Naive thymus-derived CD4-positive, alpha-beta T cell (primary cell): Measurements from ENCODE around the gene KCNJ1. TPM values are rescaled to one million over a fixed set of nuclear protein-coding genes. Genes with fewer than 3 reads are reported as not detected.

ENCODE experiments used
- ATAC-seq: fragments of 150-1000 bp; cut with Tn5 transposase; 2 replicates; pipeline ENCODE4 v1.10.0; 2021; ENCODE audit warnings: mild to moderate bottlenecking, moderate library complexity
- CTCF ChIA-PET: fragments of 350-600 bp; sonication (Branson Sonifier 250); formaldehyde crosslinking; loops from one replicate; lab custom pipeline; 2021; ENCODE audit warnings: antibody characterized with exemption; lab: Charles Lee
- POLR2A ChIA-PET: fragments of 350-600 bp; sonication (Branson Sonifier 250); formaldehyde crosslinking; loops from one replicate; lab custom pipeline; 2021; ENCODE audit warnings: antibody characterized with exemption, inconsistent platforms; lab: Charles Lee
- DNase-seq, 9 donors: peaks; one replicate each; pipeline versions ENCODE4 v3.0.0 to v3.0.0-alpha.2; 2020 to 2022; ENCODE audit warnings: mixed read lengths in 1 of 9
- H3K27ac ChIP-seq: one replicate; pipeline ENCODE4 v1.7.0; 2013; ENCODE audit warnings: mild to moderate bottlenecking, low read depth, low read length, moderate library complexity
- H3K27me3 ChIP-seq, 2 donors: one replicate each; pipeline ENCODE4 v1.7.0; 2013; ENCODE audit warnings: low read length in 2 of 2, mild to moderate bottlenecking in 2 of 2, moderate library complexity in 2 of 2; ENCODE audit not compliant: control insufficient read depth in 2 of 2, insufficient read depth in 2 of 2
- H3K36me3 ChIP-seq, 3 experiments: 1 replicate in 2 of 3; 2 replicates in 1 of 3; pipeline ENCODE4 v1.7.0; 2013; ENCODE audit warnings: low read length in 3 of 3, mild to moderate bottlenecking in 3 of 3, moderate library complexity in 1 of 3; ENCODE audit not compliant: insufficient read depth in 3 of 3, control insufficient read depth in 2 of 3
- H3K4me1 ChIP-seq, 2 donors: one replicate each; pipeline ENCODE4 v1.7.0; 2013; ENCODE audit warnings: low read length in 2 of 2, mild to moderate bottlenecking in 2 of 2, moderate library complexity in 1 of 2; ENCODE audit not compliant: control insufficient read depth in 2 of 2, insufficient read depth in 2 of 2
- H3K4me3 ChIP-seq: 2 replicates; pipeline ENCODE4 v1.7.0; 2013; ENCODE audit warnings: mild to moderate bottlenecking, low read length
- H3K9me3 ChIP-seq, 3 experiments: 1 replicate in 2 of 3; 2 replicates in 1 of 3; pipeline ENCODE4 v1.7.0; 2013; ENCODE audit warnings: low read length in 3 of 3; ENCODE audit not compliant: control insufficient read depth in 2 of 3
- H3K27ac Mint-ChIP-seq, 9 donors: one replicate each; pipeline ENCODE4 v1.8.0; 2020 to 2022; ENCODE audit warnings: mixed read lengths in 9 of 9, mild to moderate bottlenecking in 8 of 9, moderate library complexity in 5 of 9, inconsistent platforms in 2 of 9
- H3K27me3 Mint-ChIP-seq, 5 donors: one replicate each; pipeline ENCODE4 v1.8.0; 2021 to 2022; ENCODE audit warnings: mixed read lengths in 5 of 5, mild to moderate bottlenecking in 1 of 5
- H3K36me3 Mint-ChIP-seq, 5 donors: one replicate each; pipeline ENCODE4 v1.8.0; 2020 to 2022; ENCODE audit warnings: mixed read lengths in 5 of 5, mild to moderate bottlenecking in 3 of 5, inconsistent platforms in 1 of 5
- H3K4me1 Mint-ChIP-seq, 7 donors: one replicate each; pipeline ENCODE4 v1.8.0; 2020 to 2022; ENCODE audit warnings: mixed read lengths in 7 of 7, mild to moderate bottlenecking in 3 of 7, inconsistent platforms in 1 of 7
- H3K4me3 Mint-ChIP-seq, 10 donors: one replicate each; pipeline ENCODE4 v1.8.0; 2020 to 2022; ENCODE audit warnings: mild to moderate bottlenecking in 10 of 10, mixed read lengths in 10 of 10, moderate library complexity in 6 of 10, inconsistent platforms in 2 of 10
- H3K9me3 Mint-ChIP-seq, 11 donors: one replicate each; pipeline ENCODE4 v1.8.0; 2020 to 2022; ENCODE audit warnings: mixed read lengths in 11 of 11, mild to moderate bottlenecking in 4 of 11, inconsistent platforms in 1 of 11, moderate library complexity in 1 of 11
- intact Hi-C, 2 donors: fragments of 100-400 bp; cut with micrococcal nuclease; formaldehyde crosslinking; loops; one replicate each; pipeline ENCODE4 v1.15.1; 2023
- polyA plus RNA-seq, 2 donors: library from polyadenylated mRNA; unstranded; fragments of 300-500 nt; fragmentation: Illumina TruSeq; gene quantifications; one replicate each; pipeline ENCODE4 v1.2.3, GENCODE V29; 2021
- total RNA-seq, 6 experiments: library from RNA in 5 of 6; stranded (reverse) in 5 of 6; gene quantifications; 1 replicate in 5 of 6; 2 replicates in 1 of 6; pipeline ENCODE4 v1.2.3 and lab custom pipeline; 2021 to 2026

The KCNJ1 gene
- total and polyA plus RNA-seq, 7 experiments from 2014 or later = 0.12 to 0.22 TPM; not detected in 5

- no peaks in the 10 kb centered on the region for H3K4me1 ChIP-seq
- ChIA-PET POLR2A (no interaction called here), CTCF (no interaction called here)
- H3K27me3 Mint-ChIP-seq = no peaks in the 10 kb centered on the region
- peak overlapping the region in 2 of 9 donors; percentile 38 to 68 for H3K27ac Mint-ChIP-seq
- intact Hi-C loops = no loop called here
- H3K36me3 ChIP-seq = peaks cover 5 to 62% (median 9%) of the 10 kb centered on the region in 3 experiments
- no peak overlapping the region for H3K27ac ChIP-seq
- H3K4me1 Mint-ChIP-seq = peaks cover 0 to 7% (median 4%) of the 10 kb centered on the region in 7 donors
- no peak overlapping the region for H3K4me3 Mint-ChIP-seq
- no peak overlapping the region for H3K4me3 ChIP-seq
- ATAC-seq = no peak
- H3K9me3 Mint-ChIP-seq = peaks cover 0 to 1% (median 0%) of the 10 kb centered on the region in 11 donors
- peaks cover 4 to 52% (median 22%) of the 10 kb centered on the region in 5 donors for H3K36me3 Mint-ChIP-seq
- no peaks in the 10 kb centered on the region for H3K27me3 ChIP-seq
- H3K9me3 ChIP-seq = no peaks in the 10 kb centered on the region
- no peak for DNase-seq
Measured at GRCh38 chr11:128814856-128815705, 52.0 kb downstream of the KCNJ1 start.

- DNase-seq = no peak
- Mint-ChIP-seq H3K4me3 (no peak overlapping the region), H3K9me3 (peaks cover 0 to 1% (median 0%) of the 10 kb centered on the region in 11 donors), H3K27me3 (no peaks in the 10 kb centered on the region), H3K4me1 (peaks cover 0 to 7% (median 4%) of the 10 kb centered on the region in 7 donors), H3K27ac (peak overlapping the region in 3 of 9 donors; percentile 14 to 66 (median 62)), H3K36me3 (peaks cover 7 to 60% (median 27%) of the 10 kb centered on the region in 5 donors)
- H3K4me3 ChIP-seq = no peak overlapping the region
- intact Hi-C loops = no loop called here
- POLR2A ChIA-PET = no interaction called here
- H3K4me1 ChIP-seq = no peaks in the 10 kb centered on the region
- CTCF ChIA-PET = no interaction called here
- peaks cover 9 to 75% (median 19%) of the 10 kb centered on the region in 3 experiments for H3K36me3 ChIP-seq
- no peaks in the 10 kb centered on the region for H3K9me3 ChIP-seq
- ATAC-seq = no peak
- H3K27me3 ChIP-seq = no peaks in the 10 kb centered on the region
- H3K27ac ChIP-seq = no peak overlapping the region
Measured at GRCh38 chr11:128813729-128814128, 53.4 kb downstream of the KCNJ1 start.

GRCh38 chr11:128810784-128811514, 56.1 kb downstream of the KCNJ1 start:
- ChIA-PET CTCF (interaction anchor here (0.9 to 1.0 kb wide), 3 partner anchors 8 to 654 kb away, joined by 3 read pairs; no protein-coding TSS in a partner anchor), POLR2A (interaction anchor here (0.7 to 1.7 kb wide), 3 partner anchors 16 to 397 kb away, joined by 3 to 9 read pairs (median 7); no protein-coding TSS in a partner anchor)
- no peak overlapping the region for H3K4me3 Mint-ChIP-seq
- no peaks in the 10 kb centered on the region for H3K27me3 Mint-ChIP-seq
- Histone ChIP-seq H3K27ac (no peak overlapping the region), H3K4me3 (no peak overlapping the region), H3K9me3 (no peaks in the 10 kb centered on the region), H3K36me3 (peaks cover 15 to 86% (median 30%) of the 10 kb centered on the region in 3 experiments), H3K4me1 (no peaks in the 10 kb centered on the region), H3K27me3 (no peaks in the 10 kb centered on the region)
- H3K36me3 Mint-ChIP-seq = peaks cover 12 to 59% (median 40%) of the 10 kb centered on the region in 5 donors
- intact Hi-C loops = no loop called here
- peaks cover 0 to 1% (median 0%) of the 10 kb centered on the region in 11 donors for H3K9me3 Mint-ChIP-seq
- H3K27ac Mint-ChIP-seq = peak overlapping the region in 3 of 9 donors; percentile 20 to 72 (median 35)
- ATAC-seq = no peak
- peaks cover 0 to 13% (median 7%) of the 10 kb centered on the region in 7 donors for H3K4me1 Mint-ChIP-seq
- DNase-seq = no peak

GRCh38 chr11:128809128-128809527, 58.0 kb downstream of the KCNJ1 start:
- POLR2A ChIA-PET = interaction anchor here (0.5 kb wide), 1 partner anchor 153 kb away, joined by 3 read pairs; no protein-coding TSS in a partner anchor
- H3K27me3 ChIP-seq = no peaks in the 10 kb centered on the region
- no peak overlapping the region for H3K27ac ChIP-seq
- peak overlapping the region in 5 of 9 donors; percentile 25 to 49 (median 31) for H3K27ac Mint-ChIP-seq
- peaks cover 12 to 63% (median 44%) of the 10 kb centered on the region in 5 donors for H3K36me3 Mint-ChIP-seq
- H3K4me1 ChIP-seq = no peaks in the 10 kb centered on the region
- no peak for ATAC-seq
- CTCF ChIA-PET = no interaction called here
- H3K4me3 ChIP-seq = no peak overlapping the region
- DNase-seq = no peak
- H3K27me3 Mint-ChIP-seq = no peaks in the 10 kb centered on the region
- H3K4me1 Mint-ChIP-seq = peaks cover 0 to 16% (median 10%) of the 10 kb centered on the region in 7 donors
- H3K4me3 Mint-ChIP-seq = no peak overlapping the region
- H3K36me3 ChIP-seq = peaks cover 19 to 90% (median 30%) of the 10 kb centered on the region in 3 experiments
- intact Hi-C loops = no loop called here
- H3K9me3 ChIP-seq = no peaks in the 10 kb centered on the region
- H3K9me3 Mint-ChIP-seq = peaks cover 0 to 1% (median 0%) of the 10 kb centered on the region in 11 donors

GRCh38 chr11:128807909-128808308, 59.2 kb downstream of the KCNJ1 start:
- peak overlapping the region in 1 of 9 donors; percentile 45 for H3K27ac Mint-ChIP-seq

More at GRCh38 chr11:128807909-128808308, 59.2 kb downstream of the KCNJ1 start:
- Mint-ChIP-seq H3K27me3 (no peaks in the 10 kb centered on the region), H3K4me1 (peaks cover 7 to 28% (median 18%) of the 10 kb centered on the region in 7 donors), H3K9me3 (peaks cover 0 to 1% (median 0%) of the 10 kb centered on the region in 11 donors), H3K4me3 (no peak overlapping the region), H3K36me3 (peaks cover 16 to 63% (median 43%) of the 10 kb centered on the region in 5 donors)
- Histone ChIP-seq H3K36me3 (peaks cover 19 to 86% (median 22%) of the 10 kb centered on the region in 3 experiments), H3K4me1 (no peaks in the 10 kb centered on the region), H3K9me3 (no peaks in the 10 kb centered on the region), H3K27ac (no peak overlapping the region), H3K27me3 (no peaks in the 10 kb centered on the region), H3K4me3 (no peak overlapping the region)
- intact Hi-C loops = no loop called here
- POLR2A ChIA-PET = interaction anchor here (0.9 kb wide), 1 partner anchor 13 kb away, joined by 3 read pairs; no protein-coding TSS in a partner anchor
- CTCF ChIA-PET = no interaction called here
- no peak for ATAC-seq
- no peak for DNase-seq
